HG03025 (cell line): ENCODE measurements around the gene GAS2L2.

ENCODE experiments used
- ATAC-seq: cut with Tn5 transposase; IDR thresholded peaks from one replicate; pipeline ENCODE4 v1.9.1; 2021; ENCODE audit warnings: mild to moderate bottlenecking, moderate library complexity; ENCODE audit not compliant: unreplicated experiment, low FRiP score

Gene GAS2L2

DNA sequence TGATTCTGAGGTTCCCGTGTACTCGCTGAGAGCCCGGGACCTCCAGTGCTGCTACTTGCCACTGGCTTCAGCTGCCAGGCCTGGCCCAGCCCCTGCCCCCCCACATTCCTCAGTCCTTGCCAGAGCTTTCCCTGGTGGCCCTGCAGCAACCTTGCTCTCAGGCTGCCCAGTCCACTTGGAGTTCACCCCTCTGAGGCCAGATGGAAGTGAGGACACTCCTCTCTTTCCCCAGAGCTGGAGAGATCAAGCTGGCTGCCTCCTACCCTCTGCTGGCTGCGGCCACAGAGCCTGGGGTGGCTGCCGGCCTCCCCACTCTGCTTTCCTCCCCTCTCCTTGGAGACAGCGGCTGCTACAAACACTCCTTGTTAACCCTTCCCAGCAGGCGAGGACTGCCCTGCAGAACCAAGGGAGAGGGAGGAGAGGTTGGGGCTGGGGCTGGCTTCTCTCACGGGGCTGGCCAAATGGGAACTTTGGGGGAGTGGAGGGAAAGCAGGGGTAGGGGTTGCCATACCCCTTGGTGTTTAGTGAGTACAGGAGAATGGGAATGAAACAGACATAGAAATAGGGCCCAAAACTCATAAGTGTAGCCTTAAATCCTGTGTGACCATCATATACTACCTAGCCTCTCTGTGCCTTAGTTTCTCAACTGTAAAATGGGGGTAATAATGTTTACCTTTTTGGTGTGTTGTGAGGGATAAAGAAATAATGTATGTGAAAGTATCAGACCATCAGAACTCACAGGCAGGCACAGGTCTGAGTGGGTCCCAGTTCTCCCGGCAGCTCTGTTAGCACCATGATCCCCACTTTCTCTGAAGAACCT, at the start of gene GAS2L2:
GAS2L2 (minus strand) TSS at position 295 of the 820 bp plus-strand sequence. CDS start 389 bp downstream, outside the sequence.
- ATAC-seq, result no peak

DNA sequence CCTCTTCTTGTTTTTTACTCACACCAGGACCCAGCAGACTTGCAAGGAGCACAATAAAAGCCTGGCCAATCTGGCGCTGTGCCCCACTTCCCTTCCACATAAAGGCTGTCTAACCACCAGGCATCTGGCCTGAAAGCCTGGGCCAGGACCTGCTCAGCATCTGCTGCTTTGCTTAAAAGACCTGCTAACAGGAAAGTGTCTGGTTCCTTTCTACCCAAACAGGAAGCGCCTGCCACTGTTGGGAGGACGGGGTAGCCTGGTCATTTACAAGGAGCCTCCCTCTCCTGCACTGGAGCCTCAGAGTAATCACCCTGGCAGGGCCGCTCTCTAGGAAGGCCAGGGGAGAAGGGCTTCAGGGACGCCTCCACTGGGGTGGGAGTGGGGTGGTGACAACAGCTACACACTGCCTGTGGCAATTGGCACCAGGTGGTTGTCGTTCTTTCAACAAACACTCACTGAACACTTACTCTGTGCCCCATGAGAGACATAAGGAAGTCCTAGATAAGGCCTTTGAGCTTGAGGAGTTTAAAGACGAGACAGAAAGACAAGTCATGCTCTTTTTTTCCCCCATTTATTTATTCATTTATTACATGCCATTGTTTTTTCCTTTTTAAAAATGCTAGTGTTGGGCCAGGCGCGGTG, 48.7 kb upstream of the GAS2L2 start:
- ATAC-seq, result no peak

DNA sequence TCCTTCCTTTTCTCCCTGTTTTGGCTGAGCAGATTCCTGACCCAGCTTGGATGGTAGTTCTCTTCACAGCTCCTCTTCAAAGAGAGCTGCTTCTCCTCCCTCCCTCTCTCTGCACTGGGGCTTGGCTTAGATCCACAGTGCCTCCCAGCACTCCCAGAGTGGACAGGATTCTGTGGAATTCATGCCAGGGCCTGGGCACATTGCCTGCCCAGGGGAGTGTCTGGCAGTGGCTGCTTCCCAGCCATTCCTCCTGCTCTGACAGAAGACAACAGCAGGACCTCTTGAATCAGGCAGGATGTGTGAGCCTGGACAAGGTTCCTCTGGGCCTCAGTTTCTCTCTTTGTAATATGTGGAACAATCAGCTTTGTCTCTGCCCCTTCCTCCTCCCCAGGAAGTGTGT, 46.9 kb upstream of the GAS2L2 start:
- ATAC-seq, result no peak

DNA sequence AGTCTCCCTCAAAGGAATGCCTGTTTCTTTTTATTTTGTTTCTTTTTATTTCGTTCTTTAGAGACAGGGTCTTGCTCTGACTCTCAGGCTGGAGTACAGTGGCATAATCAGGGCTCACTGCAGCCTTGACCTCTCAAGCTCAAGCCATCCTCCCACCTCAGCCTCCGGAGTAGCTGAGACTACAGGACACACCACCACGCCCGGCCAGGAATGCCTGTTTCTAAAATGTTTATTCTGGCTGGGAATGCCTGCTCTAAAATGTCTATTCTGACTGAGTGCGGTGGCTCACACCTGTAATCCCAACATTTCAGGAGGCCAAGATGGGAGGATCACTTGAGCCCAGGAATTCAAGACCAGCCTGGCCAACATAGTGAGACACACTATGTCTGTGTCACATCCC, 44.9 kb upstream of the GAS2L2 start:
- no peak for ATAC-seq

DNA sequence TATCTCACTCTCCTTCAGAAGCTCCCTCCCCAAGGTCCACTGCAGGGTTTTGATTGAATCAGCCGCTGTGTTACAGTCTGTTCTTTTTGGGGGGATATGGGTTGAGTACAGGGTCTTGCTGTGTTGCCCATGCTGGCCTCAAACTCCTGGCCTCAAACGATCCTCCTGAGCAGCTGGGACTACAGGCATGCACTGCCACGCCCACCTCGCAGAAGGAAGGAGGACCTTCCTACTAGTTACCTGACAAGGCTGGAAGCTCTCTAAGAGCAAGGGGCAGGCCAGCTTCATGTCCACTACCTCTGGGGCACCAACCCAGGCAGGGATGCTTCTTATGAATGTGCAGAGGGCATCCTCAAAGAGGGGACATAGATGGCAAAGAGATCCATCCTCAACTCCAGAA, 44.3 kb upstream of the GAS2L2 start:
- no peak for ATAC-seq

DNA sequence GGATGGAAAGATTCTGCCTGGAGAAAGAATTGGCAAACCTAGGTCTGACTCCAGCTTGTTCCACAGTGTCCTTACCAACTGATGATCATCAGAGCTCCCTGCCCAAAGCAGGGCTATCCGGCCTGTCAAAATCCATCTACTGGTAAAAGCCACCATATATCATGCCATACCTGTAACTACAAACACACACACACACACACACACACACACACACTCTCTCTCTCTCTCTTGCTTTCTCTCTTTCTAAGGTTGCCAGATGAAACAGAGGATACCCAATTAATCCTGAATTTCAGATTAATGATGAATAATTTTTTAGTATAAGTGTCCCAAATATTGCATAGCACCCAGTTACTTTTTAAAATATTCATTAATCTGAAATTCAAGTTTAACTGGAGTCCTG, 43.9 kb upstream of the GAS2L2 start:
- no peak for ATAC-seq

DNA sequence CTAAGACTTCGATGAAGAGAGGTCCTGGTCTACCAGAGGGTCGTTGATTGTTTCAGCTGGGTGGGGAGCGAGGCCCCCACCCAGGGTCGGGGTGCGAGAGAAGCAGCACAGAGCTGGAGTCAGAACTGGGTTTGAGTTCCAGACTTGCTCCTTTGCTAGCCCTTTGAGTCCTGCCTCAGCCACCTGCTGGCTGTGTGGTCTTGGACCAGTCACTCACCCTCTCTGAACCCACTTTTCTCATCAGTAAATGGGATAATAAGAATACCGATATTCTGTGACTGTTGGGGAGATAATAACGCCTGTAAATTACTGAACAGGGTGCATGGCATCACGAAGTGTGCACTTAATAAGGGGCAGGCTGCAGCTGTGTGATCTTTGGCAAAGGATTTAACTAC, 42.8 kb upstream of the GAS2L2 start:
- ATAC-seq, result no peak

DNA sequence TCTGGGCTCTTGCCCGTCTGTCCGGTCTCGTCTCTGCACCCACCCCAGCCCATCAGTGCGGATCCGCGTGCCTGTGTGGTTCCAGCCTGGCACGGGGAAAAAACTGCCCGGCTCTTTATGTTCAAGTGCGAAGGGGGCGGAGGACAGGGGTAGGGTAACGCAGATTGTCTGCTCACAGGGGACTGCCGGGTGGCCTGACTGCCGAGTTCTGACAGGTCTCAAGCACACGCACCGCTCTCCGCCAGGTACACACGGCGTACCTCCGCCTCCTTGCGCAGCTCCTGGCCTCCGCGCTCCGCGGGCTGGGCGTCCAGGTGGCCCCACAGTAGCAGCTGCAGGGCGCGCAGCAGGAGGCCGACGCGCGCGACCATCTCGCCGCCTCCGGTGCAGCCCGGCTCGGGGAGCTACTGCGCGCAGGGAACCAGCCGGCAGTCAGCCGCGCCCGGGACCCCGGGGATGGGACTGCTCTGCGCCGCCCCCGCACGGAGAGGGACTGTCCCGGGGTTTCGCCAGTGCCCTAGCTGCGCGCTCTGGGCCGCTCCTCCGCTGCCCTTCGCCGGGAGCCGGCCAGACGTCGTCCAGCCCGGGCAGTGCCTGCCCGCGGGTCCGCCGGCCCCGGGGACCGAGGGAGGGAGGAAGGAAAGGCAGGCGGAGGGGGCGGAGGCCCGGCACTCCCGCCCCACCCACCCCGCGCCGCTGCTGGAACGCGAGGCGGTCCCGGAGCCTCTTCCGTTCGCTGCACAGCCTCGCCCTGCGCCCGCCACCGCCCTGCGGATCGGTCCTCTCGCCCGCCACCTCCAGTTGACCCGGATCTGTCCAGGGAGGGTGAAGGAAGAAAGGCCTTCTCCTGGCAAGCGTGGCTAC, 42.2 kb upstream of the GAS2L2 start, which contains the start of gene MMP28:
MMP28 (minus strand) TSS at position 635 of the 864 bp plus-strand sequence; CDS start at position 371, 264 bp downstream.
- ATAC-seq, result no peak

DNA sequence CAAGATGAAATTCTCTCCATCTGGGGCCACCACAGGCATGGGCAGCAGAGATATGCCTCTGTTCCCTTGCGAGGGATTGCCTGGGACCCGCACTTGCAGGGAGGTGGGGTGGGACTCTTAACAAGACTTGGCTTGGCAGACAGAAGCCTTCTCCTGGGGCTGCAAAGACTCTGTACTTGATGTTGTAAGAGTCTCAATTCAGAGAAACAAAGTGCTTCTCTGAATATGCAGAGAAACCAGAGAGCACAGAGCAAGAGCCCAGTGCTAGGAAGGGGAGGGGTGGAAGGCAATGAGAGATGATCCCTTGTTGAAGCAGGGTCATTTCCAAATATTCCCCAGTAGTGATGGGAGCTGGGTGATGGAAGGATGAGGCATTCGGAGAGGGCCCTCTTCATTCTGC, 40.2 kb upstream of the GAS2L2 start:
- ATAC-seq, result no peak

DNA sequence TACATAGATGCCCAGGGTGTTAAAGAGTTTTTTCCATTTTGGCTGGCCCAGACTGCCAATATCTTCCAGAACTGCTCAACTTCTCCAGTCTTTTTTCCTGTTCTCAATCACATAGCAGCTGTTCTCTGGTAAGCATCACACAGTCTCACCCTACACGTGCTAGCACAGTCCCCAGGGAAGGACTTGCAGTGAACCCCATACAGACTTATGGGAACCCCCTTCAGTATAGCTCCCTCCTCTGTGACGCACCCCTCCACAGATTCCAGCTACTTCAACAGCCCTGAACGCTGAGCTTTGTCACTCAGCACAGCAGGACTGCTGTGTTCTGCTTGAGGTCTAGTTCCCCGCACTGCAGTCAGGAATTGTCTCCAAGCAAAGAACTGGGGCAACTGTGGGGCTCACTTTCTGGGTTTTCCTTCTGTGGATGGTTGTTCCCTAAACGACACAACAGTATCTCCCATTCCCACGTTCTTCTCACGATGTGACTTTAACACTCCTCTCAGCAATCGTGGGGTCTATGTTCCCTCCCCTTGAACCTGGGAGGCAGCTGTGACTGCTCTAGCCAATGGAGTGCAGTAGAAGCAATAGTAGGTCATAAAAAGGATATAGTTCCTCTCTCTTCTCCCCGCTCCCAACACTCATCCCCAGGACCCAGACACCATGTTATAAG, 38.8 kb upstream of the GAS2L2 start:
- no peak for ATAC-seq

DNA sequence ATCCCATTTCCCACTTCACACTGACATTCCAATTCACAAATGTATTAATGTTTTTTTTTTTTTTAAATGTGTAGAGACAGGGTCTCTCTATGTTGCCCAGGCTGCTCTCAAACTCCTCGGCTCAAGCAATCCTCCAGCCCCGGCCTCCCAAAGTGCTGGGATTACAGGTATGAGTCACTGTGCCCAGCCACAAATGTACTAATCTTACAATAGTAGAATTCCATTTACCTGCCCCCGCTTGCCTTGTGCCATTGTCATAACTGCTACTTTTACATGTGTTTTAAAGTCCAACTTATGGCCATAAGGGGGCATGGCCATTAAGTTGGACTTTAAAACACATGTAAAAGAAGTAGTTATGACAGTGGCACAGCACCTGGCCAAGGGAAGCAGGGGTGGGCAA, 37.8 kb upstream of the GAS2L2 start:
- no peak for ATAC-seq

DNA sequence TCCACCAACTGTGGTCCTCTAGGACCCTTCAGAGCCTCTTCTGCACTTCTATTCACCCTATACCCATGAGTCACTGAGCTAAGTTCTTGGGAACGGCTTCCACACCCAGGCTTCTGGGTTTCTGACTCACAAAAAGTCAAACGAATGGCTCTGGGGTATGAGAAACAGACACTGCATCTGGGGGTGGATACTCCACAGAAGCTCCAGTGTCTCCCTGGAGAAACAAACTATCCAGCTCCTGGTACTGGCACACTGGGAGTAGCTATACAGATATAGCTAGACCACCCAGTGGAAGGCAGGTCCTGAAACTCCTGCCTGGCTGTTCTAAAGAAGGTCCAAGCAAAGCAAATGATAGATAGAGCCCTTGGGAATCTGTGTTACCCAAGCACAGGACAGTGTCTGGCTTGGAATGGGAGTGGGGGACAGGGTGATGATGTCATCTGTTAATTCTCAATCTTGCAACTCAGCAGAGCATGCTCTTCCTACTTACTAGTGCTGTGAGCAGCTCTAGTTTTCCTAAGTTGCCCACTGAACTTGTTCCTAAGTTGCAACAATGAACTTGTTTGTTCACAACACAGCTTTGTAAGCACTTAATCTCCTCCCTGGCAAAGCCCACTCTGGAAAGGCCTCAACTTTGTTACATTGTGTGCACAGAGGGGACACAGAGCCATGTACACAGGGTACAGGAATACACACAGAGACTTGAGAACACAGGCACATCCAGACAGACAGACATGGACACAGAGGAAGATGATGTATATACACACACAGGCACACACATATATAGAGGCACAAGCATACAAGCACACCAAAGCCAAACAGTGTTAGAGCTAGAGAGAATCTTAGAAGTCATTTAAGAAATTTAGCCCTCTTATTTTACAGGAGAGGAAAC, 35.7 kb upstream of the GAS2L2 start:
- no peak for ATAC-seq

DNA sequence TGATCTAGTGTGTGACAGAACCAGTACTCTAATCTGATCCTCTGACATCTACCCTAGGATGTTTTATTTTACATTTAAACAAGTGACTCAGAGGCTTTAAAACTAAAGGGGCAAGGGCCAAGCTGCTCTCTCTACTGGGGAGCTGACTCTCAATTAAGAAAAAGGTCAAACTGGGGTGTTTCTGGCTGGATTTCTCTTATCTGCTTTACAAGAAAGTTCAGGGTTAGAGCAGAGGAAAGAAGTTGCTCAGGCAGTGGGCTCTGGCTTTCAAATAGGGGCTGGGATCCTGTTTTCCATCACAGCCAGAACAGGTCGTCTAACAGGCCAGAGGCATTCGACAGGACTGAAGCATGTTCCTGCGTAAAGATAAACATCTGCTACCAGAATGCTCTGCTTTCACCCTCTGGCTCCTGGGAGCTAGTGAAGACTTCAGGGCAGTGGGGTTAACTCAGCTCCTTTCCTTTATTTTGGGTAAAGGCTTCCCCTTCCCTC, 33.9 kb upstream of the GAS2L2 start:
- ATAC-seq, result no peak

DNA sequence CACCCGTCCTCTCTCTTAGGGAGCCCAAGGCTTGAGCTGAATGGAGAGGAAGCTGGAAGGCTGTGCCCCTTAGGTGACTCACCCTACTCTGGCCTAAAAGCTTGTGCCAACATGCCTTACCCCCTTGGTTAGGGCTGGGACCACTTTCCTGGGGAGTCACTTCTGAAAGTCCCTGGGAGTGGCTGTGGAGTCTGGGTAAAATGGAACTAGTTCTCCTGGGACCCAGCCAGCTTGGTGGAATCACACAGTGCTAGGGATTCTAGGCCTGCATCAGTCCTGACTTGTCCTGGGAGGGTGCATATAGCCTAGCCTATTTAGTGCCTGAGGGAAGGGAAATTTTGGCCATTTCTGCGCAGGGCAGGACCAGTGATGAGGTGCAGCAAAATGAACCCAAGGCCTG, 31.9 kb upstream of the GAS2L2 start:
- ATAC-seq, result no peak

DNA sequence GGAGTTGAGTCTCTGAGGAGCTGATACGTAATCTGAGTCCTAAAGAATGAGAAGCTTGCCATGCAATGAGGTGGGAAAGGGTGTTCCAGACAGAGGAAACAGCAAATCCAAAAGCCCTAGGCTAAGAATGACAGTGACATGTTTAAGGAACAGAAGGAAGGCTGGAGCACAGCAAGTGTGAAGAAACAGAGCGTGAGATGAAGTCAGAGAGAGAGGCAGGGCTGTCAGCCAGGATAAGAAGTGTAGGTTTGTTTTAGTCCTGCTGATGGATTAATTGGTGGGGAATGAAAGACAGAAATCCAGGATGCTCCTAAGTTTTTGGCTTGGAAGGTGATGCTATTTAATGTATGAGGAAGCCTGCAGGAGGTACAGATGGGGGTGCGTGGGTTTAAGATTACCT, 27.9 kb upstream of the GAS2L2 start:
- ATAC-seq, result no peak

DNA sequence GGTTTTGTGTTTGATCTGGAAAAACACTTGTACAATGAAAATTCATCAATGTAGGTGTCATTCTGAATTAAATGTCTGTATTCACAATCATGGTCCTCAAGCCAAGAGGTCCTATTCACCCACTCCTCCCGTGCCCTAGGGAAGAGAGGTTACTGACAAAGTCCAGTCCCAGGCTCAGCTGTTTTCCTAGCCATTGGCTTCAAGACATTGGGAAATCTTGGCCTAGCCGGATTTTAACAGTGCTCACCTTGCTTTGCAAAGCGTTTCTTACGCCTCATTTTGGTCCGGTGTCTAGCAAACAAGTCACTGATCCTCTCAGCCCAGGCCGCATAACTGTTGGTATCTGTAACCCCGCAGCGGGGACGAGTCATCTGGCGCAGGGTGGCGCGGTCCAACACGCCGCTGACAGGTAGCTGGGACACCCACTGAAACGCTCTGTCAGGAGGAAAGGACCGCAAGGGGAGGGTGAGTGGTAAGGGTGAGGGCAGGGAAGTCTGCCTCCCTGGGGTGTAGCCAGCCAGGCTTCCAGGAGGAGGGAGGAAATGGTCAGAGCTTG, 25.7 kb upstream of the GAS2L2 start:
- no peak for ATAC-seq

DNA sequence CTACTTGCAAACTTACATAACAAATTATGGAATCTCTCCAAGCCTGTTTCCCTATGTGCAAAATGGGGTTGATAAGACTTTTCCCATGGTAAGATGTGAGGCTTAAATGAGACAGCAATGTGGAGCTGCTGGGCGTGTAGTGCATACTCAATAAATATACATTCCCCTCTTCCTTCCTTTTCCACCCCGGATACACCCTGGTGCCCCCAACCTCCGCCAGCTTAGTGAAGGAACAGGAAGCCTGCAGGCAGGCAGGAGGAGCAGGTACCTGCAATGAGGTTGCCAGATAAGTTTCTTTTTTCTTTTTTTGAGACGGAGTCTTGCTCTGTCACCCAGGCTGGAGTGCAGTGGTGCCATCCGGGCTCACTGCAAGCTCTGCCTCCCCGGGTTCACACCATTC, 22.5 kb upstream of the GAS2L2 start:
- ATAC-seq, result no peak

DNA sequence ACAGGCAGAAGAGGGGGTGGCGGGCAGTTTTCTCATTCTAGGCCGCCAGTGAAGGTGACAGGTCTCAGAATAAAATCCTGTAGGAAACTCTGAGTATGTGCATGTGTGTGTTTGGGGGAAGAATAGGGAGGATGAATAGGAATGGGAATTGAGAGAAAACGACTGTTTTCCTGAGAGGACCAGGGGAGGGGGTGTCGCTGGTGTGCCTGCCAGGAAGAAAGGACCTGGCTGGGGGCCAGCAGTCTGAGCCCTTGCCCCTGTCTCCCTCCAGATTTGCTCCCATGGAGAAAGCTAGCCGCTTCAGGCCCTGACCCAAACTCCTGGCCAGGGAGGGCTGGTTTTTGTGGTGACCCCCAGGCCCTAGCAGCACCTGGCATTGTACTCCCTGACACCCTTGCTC, 22.0 kb upstream of the GAS2L2 start:
- ATAC-seq, result no peak

DNA sequence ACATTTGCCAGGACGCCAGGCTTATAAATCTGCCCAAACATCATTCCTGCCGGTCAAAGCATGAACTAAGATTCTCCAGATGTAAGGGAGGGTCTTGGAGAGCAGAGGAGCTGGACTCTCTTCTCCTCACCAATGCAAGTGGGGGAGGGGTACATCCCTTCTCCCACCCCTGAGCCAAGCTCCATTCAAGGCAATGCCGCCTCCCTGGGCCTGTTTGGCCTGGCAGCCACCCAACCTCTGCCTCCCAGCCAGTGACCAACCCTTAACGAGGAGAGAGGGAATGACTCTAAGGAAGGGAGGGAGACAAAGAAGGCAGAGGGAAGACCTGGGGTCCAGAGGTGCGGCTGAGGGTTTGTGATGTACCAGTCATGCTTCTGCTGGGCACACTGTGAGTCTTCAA, 21.5 kb upstream of the GAS2L2 start:
- no peak for ATAC-seq
